ENCODE measurements around the gene CAPRIN2. TPM values are rescaled to one million over a fixed set of nuclear protein-coding genes. Genes with fewer than 3 reads are reported as not detected.

CAPRIN2 gene
- total RNA-seq, 1 donor = 82.2 TPM

DNA sequence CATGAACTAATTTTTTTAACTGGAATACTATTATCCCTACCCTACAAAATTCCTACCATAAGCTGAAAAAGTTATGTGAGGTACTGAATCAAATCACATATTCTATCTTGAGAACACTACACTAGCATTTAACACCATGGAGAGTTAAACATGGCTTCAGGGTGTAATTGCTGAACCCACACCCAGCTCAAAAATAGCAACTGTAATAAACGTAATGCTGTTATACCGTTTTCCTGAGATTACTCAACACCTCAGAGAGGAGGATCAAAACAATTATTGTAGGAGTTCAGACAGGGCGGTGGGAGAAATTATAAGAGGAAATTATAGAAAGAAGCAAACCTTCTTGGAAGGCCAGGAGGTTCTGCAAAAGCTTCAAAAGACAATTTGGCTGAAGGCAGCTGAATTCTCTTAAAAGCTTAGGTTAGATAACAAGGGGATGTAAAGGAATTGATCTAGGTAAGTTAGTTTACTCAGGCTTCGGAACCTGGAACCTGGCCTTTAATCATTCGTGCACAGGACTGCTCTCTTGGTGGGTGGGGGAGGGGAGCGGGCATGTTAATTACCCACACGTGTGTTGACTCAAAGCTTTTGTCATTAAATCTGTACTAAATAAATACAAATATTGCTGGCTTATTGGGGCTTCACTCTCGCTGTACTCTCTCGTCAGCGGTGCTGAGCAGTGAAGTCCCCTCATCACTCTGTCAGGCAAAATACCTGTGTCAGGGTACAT lies 47.0 kb downstream of the CAPRIN2 start:
- no peak overlapping the region for H3K4me3 ChIP-seq (ENCODE audit: low read depth, low read length)
- no peak for DNase-seq (ENCODE audit: low read depth)
- TF ChIP-seq, protein P1, sequence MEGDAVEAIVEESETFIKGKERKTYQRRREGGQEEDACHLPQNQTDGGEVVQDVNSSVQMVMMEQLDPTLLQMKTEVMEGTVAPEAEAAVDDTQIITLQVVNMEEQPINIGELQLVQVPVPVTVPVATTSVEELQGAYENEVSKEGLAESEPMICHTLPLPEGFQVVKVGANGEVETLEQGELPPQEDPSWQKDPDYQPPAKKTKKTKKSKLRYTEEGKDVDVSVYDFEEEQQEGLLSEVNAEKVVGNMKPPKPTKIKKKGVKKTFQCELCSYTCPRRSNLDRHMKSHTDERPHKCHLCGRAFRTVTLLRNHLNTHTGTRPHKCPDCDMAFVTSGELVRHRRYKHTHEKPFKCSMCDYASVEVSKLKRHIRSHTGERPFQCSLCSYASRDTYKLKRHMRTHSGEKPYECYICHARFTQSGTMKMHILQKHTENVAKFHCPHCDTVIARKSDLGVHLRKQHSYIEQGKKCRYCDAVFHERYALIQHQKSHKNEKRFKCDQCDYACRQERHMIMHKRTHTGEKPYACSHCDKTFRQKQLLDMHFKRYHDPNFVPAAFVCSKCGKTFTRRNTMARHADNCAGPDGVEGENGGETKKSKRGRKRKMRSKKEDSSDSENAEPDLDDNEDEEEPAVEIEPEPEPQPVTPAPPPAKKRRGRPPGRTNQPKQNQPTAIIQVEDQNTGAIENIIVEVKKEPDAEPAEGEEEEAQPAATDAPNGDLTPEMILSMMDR (IDR thresholded peaks at IDR 0.05; ENCODE audit: insufficient read depth, low read length) = no peak

DNA sequence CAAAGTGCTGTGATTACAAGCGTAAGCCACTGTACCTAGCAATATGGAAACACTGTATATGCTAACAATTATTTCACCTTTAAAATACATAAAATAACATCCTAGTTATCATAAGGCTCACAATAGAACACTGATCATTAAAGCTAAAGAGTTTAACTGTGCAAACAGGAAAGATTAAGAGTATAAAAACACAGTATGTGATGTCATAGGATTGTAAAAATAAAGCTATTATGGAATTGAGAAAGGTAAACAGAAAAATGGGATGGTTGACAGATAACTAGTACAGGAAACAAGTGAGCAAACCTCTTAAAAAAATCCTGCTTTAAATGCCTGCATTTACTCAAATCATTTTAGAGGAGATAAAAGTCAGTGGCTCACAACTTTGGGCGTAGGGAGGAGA lies 48.3 kb downstream of the CAPRIN2 start:
- no peak for DNase-seq (ENCODE audit: low read depth)
- H3K4me3 ChIP-seq (ENCODE audit: low read depth, low read length) = no peak overlapping the region
- TF ChIP-seq, protein P1 (IDR thresholded peaks at IDR 0.05; ENCODE audit: insufficient read depth, low read length) = no peak

DNA sequence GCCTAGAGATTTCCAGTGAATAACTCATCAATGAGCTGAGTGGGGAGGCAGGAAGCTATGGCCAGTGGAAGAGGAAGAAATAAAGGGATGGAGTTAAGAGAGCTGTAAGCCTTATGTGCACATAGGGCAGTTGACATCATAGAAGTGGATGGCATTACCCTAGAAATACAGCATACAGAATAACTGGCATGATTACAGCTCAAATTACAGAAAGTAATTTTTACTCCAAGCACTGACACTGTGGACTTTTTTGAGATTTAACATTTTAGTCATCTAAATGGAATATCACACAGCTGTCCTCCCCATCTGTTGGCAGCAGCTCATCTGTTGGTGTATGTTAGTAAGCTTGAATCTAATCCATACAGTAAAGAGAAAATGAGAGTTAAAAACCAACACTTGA lies 53.7 kb downstream of the CAPRIN2 start:
- H3K4me3 ChIP-seq (ENCODE audit: low read depth, low read length) = no peak overlapping the region
- DNase-seq (ENCODE audit: low read depth) = no peak
- TF ChIP-seq, protein P1 (IDR thresholded peaks at IDR 0.05; ENCODE audit: insufficient read depth, low read length) = no peak

DNA sequence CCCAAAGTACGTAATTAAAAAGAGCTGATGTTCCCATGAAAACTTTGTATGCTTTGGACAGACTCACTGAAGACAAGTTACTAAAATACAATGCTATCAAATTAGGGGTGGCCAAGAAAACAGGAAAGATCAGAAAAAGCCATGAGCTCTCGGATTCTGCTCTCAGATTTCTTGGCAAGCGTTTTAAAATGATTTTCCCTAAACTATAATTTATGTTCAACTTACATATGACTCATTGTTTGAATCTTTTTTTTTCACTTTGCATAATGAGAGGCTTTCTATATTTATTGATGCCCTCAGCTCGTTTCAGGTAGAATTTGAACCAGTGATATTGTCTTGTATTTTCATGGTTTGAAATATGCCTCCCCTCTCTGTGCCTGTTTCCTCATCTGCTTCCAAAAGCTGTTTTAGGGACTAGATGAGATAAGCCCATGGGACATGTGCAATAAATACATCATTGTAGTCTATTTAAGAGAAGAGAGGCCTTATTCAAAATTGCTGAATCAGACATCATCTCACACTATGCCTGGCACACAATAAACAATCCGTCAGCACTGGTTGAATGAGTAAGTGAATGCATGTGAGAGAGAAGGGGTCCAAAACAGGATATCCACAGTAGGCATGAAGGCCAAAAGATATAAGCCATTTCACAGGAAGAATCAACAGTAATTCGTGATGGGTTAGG lies 54.4 kb downstream of the CAPRIN2 start:
- TF ChIP-seq, protein P1 (IDR thresholded peaks at IDR 0.05; ENCODE audit: insufficient read depth, low read length) = no peak
- H3K4me3 ChIP-seq (ENCODE audit: low read depth, low read length) = no peak overlapping the region
- DNase-seq (ENCODE audit: low read depth) = peak; percentile 28

DNA sequence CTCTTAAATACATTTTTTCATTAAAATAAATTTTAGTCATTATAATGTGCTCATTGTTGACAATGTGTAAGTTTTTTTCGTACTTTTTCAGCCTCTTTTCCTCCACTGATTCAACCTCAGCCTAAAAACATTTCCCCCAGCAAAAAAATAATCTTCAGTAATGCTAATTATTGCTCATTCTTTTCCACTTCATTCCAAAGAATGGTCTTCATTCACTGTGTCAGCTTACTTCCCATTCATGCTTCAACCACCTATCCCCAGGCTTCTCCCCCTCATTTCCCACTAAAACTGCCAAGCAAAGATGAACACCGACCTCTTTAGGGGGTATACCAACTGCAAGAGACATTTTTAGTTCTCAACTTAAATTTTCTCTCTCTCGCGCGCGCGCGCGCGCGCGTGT lies 56.4 kb downstream of the CAPRIN2 start:
- H3K4me3 ChIP-seq (ENCODE audit: low read depth, low read length) = no peak overlapping the region
- TF ChIP-seq, protein P1 (IDR thresholded peaks at IDR 0.05; ENCODE audit: insufficient read depth, low read length) = no peak
- no peak for DNase-seq (ENCODE audit: low read depth)

DNA sequence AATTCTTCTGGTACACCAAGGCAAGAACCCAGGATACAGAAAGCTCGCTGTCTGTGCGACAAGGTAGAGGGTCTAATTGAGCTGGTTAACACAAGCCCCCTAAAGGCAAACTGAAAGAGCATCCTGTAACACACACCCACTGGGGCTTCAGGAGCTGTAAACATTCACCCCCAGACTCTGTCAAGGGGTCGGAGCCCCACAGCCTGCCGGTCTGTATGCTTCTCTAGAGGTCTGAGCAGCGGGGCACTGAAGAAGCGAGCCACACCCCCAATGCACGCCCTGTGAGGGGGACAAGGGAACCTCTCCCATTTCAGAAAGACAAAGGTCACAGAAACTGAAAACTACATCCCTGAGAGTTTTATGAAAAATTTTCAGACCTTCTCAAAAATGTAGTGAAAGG lies 57.8 kb downstream of the CAPRIN2 start:
- no peak overlapping the region for H3K4me3 ChIP-seq (ENCODE audit: low read depth, low read length)
- no peak for DNase-seq (ENCODE audit: low read depth)
- TF ChIP-seq, protein P1 (IDR thresholded peaks at IDR 0.05; ENCODE audit: insufficient read depth, low read length) = no peak

Data from fibroblast of the aortic adventitia (primary cell).